ENCODE results near the gene EPS15. TPM values are rescaled to one million over a fixed set of nuclear protein-coding genes. Genes with fewer than 3 reads are reported as not detected.

The EPS15 gene
- total and polyA plus RNA-seq, 2 of the 13 experiments (the other 11 are each of a cell fraction or from before 2014, with no cell fraction given) = 14.3 to 19.3 TPM

DNA sequence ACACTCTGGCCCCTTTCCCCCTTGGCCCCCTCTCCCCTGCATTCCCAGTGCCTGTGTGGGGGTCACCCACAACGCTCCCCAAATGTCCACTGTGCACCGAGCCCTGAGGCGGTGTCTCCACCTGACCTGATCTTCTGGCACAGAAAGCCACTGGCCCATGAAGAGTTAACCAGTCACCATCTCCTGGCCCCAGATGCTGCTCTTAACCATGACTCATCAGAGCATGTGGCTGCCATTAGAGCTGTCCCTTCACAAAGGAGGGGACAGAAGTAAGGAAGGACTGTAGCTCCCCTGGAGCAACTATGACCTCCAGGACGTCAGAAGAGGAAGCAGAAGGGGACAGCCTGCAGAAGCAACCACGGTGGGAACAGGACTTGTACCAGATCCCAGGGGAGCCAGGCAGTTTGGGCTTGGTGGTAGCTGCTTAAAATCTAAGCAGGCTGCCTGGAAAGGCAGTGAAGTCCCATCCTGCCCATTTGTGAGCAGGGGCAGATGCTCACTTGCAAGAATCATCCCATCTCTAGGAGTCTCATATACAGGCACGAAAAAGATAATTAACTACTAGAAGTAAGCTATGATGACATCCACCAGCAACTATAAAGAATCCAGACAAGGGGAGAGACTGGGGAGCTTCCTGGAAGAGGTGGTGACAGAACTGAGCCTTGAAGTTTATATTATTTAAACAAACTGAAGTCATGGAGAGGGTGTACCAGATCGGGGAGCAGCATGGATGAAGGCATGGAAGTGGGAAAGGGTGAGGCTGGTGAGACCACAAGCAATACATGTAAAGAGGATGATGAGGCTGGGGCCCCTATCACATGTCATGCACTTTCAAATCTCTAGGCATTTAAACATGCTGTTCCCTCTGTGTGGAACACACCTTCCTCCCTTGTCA is 187.6 kb downstream of the EPS15 start (continued):
- TF ChIP-seq HOXA3 (CRISPR knock-in tag; IDR thresholded peaks at IDR 0.05) = peak; percentile 47; the same call in 1 of the 2 replicates
- TF ChIP-seq MYC (CRISPR knock-in tag; IDR thresholded peaks at IDR 0.05; ENCODE audit: borderline replicate concordance) = peak; percentile 59; the same call in 1 of the 2 replicates
- TF ChIP-seq SIX4 (CRISPR knock-in tag; IDR thresholded peaks at IDR 0.05) = no peak
- no peak for TF ChIP-seq ZNF768 (CRISPR knock-in tag; IDR thresholded peaks at IDR 0.05)
- TF ChIP-seq, protein P1, sequence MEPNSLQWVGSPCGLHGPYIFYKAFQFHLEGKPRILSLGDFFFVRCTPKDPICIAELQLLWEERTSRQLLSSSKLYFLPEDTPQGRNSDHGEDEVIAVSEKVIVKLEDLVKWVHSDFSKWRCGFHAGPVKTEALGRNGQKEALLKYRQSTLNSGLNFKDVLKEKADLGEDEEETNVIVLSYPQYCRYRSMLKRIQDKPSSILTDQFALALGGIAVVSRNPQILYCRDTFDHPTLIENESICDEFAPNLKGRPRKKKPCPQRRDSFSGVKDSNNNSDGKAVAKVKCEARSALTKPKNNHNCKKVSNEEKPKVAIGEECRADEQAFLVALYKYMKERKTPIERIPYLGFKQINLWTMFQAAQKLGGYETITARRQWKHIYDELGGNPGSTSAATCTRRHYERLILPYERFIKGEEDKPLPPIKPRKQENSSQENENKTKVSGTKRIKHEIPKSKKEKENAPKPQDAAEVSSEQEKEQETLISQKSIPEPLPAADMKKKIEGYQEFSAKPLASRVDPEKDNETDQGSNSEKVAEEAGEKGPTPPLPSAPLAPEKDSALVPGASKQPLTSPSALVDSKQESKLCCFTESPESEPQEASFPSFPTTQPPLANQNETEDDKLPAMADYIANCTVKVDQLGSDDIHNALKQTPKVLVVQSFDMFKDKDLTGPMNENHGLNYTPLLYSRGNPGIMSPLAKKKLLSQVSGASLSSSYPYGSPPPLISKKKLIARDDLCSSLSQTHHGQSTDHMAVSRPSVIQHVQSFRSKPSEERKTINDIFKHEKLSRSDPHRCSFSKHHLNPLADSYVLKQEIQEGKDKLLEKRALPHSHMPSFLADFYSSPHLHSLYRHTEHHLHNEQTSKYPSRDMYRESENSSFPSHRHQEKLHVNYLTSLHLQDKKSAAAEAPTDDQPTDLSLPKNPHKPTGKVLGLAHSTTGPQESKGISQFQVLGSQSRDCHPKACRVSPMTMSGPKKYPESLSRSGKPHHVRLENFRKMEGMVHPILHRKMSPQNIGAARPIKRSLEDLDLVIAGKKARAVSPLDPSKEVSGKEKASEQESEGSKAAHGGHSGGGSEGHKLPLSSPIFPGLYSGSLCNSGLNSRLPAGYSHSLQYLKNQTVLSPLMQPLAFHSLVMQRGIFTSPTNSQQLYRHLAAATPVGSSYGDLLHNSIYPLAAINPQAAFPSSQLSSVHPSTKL (CRISPR knock-in tag; IDR thresholded peaks at IDR 0.05) = 0 out of 2 replicates have a peak, but pooled peaks have one; percentile 13
- peak; percentile 17; the same call in 1 of the 2 replicates for TF ChIP-seq MEIS2 (CRISPR knock-in tag; IDR thresholded peaks at IDR 0.05)
- no peak for TF ChIP-seq ZNF317 (CRISPR knock-in tag; IDR thresholded peaks at IDR 0.05)
- peak; percentile 97 for TF ChIP-seq FOSL2 (CRISPR knock-in tag; IDR thresholded peaks at IDR 0.05)
- 0 out of 2 replicates have a peak, but pooled peaks have one; percentile 32 for TF ChIP-seq SALL1 (CRISPR knock-in tag; IDR thresholded peaks at IDR 0.05)
- TF ChIP-seq, protein P2, sequence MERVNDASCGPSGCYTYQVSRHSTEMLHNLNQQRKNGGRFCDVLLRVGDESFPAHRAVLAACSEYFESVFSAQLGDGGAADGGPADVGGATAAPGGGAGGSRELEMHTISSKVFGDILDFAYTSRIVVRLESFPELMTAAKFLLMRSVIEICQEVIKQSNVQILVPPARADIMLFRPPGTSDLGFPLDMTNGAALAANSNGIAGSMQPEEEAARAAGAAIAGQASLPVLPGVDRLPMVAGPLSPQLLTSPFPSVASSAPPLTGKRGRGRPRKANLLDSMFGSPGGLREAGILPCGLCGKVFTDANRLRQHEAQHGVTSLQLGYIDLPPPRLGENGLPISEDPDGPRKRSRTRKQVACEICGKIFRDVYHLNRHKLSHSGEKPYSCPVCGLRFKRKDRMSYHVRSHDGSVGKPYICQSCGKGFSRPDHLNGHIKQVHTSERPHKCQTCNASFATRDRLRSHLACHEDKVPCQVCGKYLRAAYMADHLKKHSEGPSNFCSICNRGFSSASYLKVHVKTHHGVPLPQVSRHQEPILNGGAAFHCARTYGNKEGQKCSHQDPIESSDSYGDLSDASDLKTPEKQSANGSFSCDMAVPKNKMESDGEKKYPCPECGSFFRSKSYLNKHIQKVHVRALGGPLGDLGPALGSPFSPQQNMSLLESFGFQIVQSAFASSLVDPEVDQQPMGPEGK (CRISPR knock-in tag; IDR thresholded peaks at IDR 0.05) = peak; percentile 38; the same call in 1 of the 2 replicates
- TF ChIP-seq, protein P3, sequence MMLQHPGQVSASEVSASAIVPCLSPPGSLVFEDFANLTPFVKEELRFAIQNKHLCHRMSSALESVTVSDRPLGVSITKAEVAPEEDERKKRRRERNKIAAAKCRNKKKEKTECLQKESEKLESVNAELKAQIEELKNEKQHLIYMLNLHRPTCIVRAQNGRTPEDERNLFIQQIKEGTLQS (CRISPR knock-in tag; IDR thresholded peaks at IDR 0.05) = peak; percentile 89
- 0 out of 2 replicates have a peak, but pooled peaks have one; percentile 32 for TF ChIP-seq BRD4 (CRISPR knock-in tag; IDR thresholded peaks at IDR 0.05)
- peak; percentile 86 for TF ChIP-seq FOSL1 (CRISPR knock-in tag; IDR thresholded peaks at IDR 0.05; ENCODE audit: borderline replicate concordance)
- TF ChIP-seq TEAD3 (CRISPR knock-in tag; optimal IDR thresholded peaks at IDR 0.05; ENCODE audit: borderline replicate concordance) = peak; percentile 10
- TF ChIP-seq MIER2 (CRISPR knock-in tag; IDR thresholded peaks at IDR 0.05) = 0 out of 2 replicates have a peak, but pooled peaks have one; percentile 30
- TF ChIP-seq ZFX (CRISPR knock-in tag; IDR thresholded peaks at IDR 0.05; ENCODE audit: low read depth) = 0 out of 2 replicates have a peak, but pooled peaks have one; percentile 3
- TF ChIP-seq CREB1 (IDR thresholded peaks at IDR 0.05) = 0 out of 2 replicates have a peak, but pooled peaks have one; percentile 17
- peak; percentile 68 for TF ChIP-seq CREB1 (CRISPR knock-in tag; IDR thresholded peaks at IDR 0.05)
- TF ChIP-seq, protein P4, sequence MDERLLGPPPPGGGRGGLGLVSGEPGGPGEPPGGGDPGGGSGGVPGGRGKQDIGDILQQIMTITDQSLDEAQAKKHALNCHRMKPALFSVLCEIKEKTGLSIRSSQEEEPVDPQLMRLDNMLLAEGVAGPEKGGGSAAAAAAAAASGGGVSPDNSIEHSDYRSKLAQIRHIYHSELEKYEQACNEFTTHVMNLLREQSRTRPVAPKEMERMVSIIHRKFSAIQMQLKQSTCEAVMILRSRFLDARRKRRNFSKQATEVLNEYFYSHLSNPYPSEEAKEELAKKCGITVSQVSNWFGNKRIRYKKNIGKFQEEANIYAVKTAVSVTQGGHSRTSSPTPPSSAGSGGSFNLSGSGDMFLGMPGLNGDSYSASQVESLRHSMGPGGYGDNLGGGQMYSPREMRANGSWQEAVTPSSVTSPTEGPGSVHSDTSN (CRISPR knock-in tag; IDR thresholded peaks at IDR 0.05) = no peak; the same call in 1 of the 2 replicates
- TF ChIP-seq EP300 (IDR thresholded peaks at IDR 0.05; ENCODE audit: low read depth in 2 of 2, low read length in 2 of 2) = no peak
- TF ChIP-seq EP300 (CRISPR knock-in tag; IDR thresholded peaks at IDR 0.05; ENCODE audit: borderline replicate concordance) = 0 out of 2 replicates have a peak, but pooled peaks have one; percentile 13
- TF ChIP-seq MBD4 (IDR thresholded peaks at IDR 0.05; ENCODE audit: borderline replicate concordance, low read length) = no peak
- peak; percentile 88 for TF ChIP-seq ZNF644 (CRISPR knock-in tag; IDR thresholded peaks at IDR 0.05; ENCODE audit: low read depth)
- TF ChIP-seq MED1 (CRISPR knock-in tag; IDR thresholded peaks at IDR 0.05) = peak; percentile 20; the same call in 1 of the 2 replicates
